ENCODE data around the gene GTF2B. TPM values are rescaled to one million over a fixed set of nuclear protein-coding genes. Genes with fewer than 3 reads are reported as not detected.
"Not testable (repeated sequence)": the region's sequence is repeated elsewhere in the genome, so short reads cannot be mapped to it uniquely, and the experiment has no call there.

GTF2B gene
- total RNA-seq, 2 experiments from 2014 or later = 38.6 to 43.6 TPM

DNA sequence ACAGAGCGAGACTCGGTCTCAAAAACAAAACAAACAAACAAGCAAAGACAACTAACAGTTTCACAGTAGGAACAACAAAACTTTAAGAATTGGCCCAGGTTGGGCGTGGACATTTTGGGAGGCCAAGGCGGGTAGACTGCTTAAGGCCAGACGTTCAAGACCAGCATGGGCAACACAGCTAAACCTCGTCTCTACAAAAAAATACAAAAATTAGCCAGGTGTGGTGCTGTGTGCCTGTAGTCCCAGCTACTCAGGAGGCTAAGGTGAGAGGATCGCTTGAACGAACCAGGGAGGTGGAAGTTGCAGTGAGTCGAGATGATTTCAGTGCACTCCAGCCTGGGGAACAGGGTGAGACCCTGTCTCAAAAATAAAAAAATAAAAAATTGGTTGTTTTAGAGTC is 13.5 kb downstream of the GTF2B start:
- POLR2A ChIA-PET = no interaction called here
- H3K9me3 Mint-ChIP-seq = no peaks in the 10 kb centered on the region
- DNase-seq = no peak
- CTCF ChIA-PET = interaction anchor here (0.9 to 1.9 kb wide), 7 partner anchors 10 to 41 kb away, joined by 3 to 6 read pairs (median 3); partner anchors contain the start of gene GTF2B
- H3K4me1 Mint-ChIP-seq = peaks cover 25% of the 10 kb centered on the region
- no peaks in the 10 kb centered on the region for H3K27me3 Mint-ChIP-seq
- H3K27ac Mint-ChIP-seq = no peak overlapping the region
- no peak overlapping the region for H3K4me3 Mint-ChIP-seq
- peaks cover 11% of the 10 kb centered on the region for H3K36me3 Mint-ChIP-seq (ENCODE audit: low read depth)

- H3K36me3 Mint-ChIP-seq (ENCODE audit: low read depth) = peaks cover 12% of the 10 kb centered on the region
- no peak overlapping the region for H3K27ac Mint-ChIP-seq
- H3K9me3 Mint-ChIP-seq = no peaks in the 10 kb centered on the region
Observed at GRCh38 chr1:88877382-88877825, 14.0 kb downstream of the GTF2B start.

DNA sequence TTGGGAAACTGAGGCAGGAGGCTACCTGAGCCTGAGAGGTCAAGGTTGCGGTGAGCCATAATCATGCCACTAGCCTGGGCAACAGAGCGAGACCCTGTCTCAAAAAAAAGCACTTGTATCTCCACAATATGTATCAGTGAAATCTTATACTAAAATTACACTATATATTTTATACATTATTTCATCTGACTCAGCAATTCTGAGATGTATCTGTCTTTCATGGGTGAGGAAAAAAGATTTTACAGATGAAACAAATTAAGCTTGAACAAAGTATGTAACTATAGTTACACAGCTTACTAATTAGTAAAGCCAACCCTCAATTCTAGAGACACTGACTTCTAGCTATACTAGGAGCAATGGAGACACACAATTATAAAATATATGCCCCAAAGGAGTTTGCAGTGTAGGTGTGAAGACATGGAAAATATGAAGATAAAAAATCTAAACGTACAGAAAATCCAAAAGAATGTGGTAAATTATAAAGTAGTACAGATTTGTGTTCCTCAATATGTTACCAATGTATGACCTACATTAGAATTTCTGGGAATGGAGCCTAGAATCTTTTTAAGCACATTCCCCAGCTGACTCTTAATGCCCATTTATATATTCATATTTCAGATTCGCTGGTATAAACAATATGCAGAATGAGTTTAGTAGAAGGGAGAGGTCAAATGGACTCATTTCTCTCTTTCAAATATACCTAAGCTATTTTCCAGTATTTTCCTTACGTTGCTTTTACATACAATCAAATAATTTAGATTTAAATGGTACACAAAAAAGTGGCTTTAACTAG is 14.6 kb downstream of the GTF2B start:
- Mint-ChIP-seq H3K4me3 (no peak overlapping the region), H3K4me1 (peaks cover 19% of the 10 kb centered on the region), H3K27me3 (no peaks in the 10 kb centered on the region), H3K36me3 (ENCODE audit: low read depth) (peaks cover 13% of the 10 kb centered on the region), H3K9me3 (no peaks in the 10 kb centered on the region), H3K27ac (no peak overlapping the region)
- POLR2A ChIA-PET = no interaction called here
- CTCF ChIA-PET = interaction anchor here (0.7 to 1.8 kb wide), 8 partner anchors 9 to 83 kb away, joined by 3 to 6 read pairs (median 3); partner anchors contain the start of gene GTF2B
- DNase-seq = no peak

More at GRCh38 chr1:88877382-88877825, 14.0 kb downstream of the GTF2B start:
- H3K27me3 Mint-ChIP-seq = no peaks in the 10 kb centered on the region
- no peak overlapping the region for H3K4me3 Mint-ChIP-seq
- POLR2A ChIA-PET = no interaction called here
- CTCF ChIA-PET = interaction anchor here (0.7 to 1.8 kb wide), 9 partner anchors 9 to 83 kb away, joined by 3 to 6 read pairs (median 3); partner anchors contain the start of gene GTF2B
- peaks cover 23% of the 10 kb centered on the region for H3K4me1 Mint-ChIP-seq
- DNase-seq = no peak

DNA sequence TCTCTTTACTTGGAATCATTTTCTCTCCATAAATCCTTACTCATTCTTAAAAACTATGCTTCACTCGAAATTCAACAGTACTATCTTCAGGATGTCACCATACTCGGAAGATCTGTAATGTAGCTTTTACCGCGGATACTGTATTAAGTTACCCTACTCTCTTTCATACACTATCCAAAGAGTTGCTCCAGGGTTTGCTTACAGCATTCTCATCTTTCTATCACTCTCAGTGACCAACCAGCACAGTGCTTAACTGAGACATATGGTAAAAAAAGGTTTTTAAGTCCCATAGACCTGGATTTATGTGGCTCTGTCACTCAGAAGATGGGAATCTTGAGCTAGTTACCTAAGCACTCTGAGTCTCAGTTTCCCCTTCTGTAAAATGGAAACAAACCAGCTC is 15.8 kb downstream of the GTF2B start:
- Mint-ChIP-seq H3K9me3 (no peaks in the 10 kb centered on the region), H3K27me3 (no peaks in the 10 kb centered on the region), H3K27ac (no peak overlapping the region), H3K36me3 (ENCODE audit: low read depth) (peaks cover 20% of the 10 kb centered on the region), H3K4me3 (no peak overlapping the region), H3K4me1 (peaks cover 19% of the 10 kb centered on the region)
- POLR2A ChIA-PET = no interaction called here
- CTCF ChIA-PET = interaction anchor here (0.7 to 1.1 kb wide), 4 partner anchors 9 to 28 kb away, joined by 3 read pairs; no protein-coding TSS in a partner anchor
- no peak for DNase-seq

GRCh38 chr1:88873737-88874349 is 17.5 kb downstream of the GTF2B start:
- Mint-ChIP-seq H3K36me3 (ENCODE audit: low read depth) (peaks cover 21% of the 10 kb centered on the region), H3K4me3 (no peak overlapping the region), H3K27ac (no peak overlapping the region), H3K4me1 (peaks cover 25% of the 10 kb centered on the region), H3K27me3 (no peaks in the 10 kb centered on the region), H3K9me3 (no peaks in the 10 kb centered on the region)
- POLR2A ChIA-PET = interaction anchor here (0.6 kb wide), 1 partner anchor 1026 kb away, joined by 5 read pairs; no protein-coding TSS in a partner anchor
- CTCF ChIA-PET = no interaction called here
- no peak for DNase-seq

- Mint-ChIP-seq H3K36me3 (ENCODE audit: low read depth) (peaks cover 23% of the 10 kb centered on the region), H3K4me1 (peaks cover 35% of the 10 kb centered on the region)
- H3K4me3 Mint-ChIP-seq, CTCF ChIA-PET, H3K9me3 Mint-ChIP-seq, H3K27me3 Mint-ChIP-seq, POLR2A ChIA-PET, DNase-seq, H3K27ac Mint-ChIP-seq: not testable (repeated sequence)
Observed at GRCh38 chr1:88869644-88870043, 21.7 kb downstream of the GTF2B start.

- POLR2A ChIA-PET = no interaction called here
- Mint-ChIP-seq H3K4me3 (no peak overlapping the region), H3K9me3 (no peaks in the 10 kb centered on the region), H3K27ac (no peak overlapping the region), H3K4me1 (peaks cover 32% of the 10 kb centered on the region), H3K27me3 (no peaks in the 10 kb centered on the region), H3K36me3 (ENCODE audit: low read depth) (peaks cover 27% of the 10 kb centered on the region)
- CTCF ChIA-PET = interaction anchor here (1.5 to 1.8 kb wide), 2 partner anchors 9 to 11 kb away, joined by 5 read pairs; no protein-coding TSS in a partner anchor
- DNase-seq = no peak
Observed at GRCh38 chr1:88867743-88868521, 23.4 kb downstream of the GTF2B start.

DNA sequence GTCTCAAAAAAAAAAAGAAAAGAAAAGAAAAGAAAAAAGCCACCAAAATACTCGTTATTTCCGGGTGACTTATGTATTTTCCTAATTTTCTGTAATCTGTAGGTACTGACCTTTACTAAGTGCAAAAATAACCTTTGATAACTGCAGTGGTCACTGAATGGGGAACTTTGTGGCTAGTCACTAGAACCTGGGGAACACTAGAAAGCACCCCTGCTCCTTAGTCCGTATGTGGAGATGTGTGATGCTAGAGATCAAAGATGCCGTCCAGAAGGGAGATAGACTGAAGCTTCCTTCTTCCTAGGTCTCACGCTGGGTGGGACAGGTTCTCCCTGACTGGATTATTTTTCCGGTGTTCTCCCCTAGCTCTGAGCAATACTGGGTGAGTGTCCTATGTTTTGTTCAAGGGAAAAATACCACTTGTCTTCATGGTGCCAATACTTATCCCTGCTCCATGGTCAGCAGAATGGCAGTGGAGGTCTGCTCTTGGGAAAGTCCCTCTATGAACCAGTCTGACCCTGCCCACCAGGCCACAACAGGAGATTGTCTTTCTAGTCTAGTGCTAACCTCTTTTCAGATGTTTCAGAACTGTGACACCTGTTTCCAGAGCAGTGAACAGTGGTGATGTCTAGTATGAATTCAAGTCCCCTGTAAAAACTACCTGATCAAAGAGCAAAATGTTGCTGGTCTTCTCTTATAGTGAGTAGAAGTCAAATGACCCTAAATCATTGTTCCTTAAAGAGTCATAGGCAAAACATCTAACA is 39.9 kb downstream of the GTF2B start:
- Mint-ChIP-seq H3K27me3 (no peaks in the 10 kb centered on the region), H3K9me3 (no peaks in the 10 kb centered on the region), H3K36me3 (ENCODE audit: low read depth) (peaks cover 27% of the 10 kb centered on the region), H3K27ac (no peak overlapping the region), H3K4me1 (no peaks in the 10 kb centered on the region), H3K4me3 (no peak overlapping the region)
- ChIA-PET POLR2A (no interaction called here), CTCF (no interaction called here)
- DNase-seq = no peak

- Mint-ChIP-seq H3K4me3 (no peak overlapping the region), H3K36me3 (ENCODE audit: low read depth) (peaks cover 10% of the 10 kb centered on the region), H3K9me3 (no peaks in the 10 kb centered on the region), H3K27me3 (no peaks in the 10 kb centered on the region), H3K27ac (no peak overlapping the region), H3K4me1 (no peaks in the 10 kb centered on the region)
- no peak for DNase-seq
- CTCF ChIA-PET = interaction anchor here (1.2 to 1.6 kb wide), 3 partner anchors 12 to 28 kb away, joined by 3 read pairs; no protein-coding TSS in a partner anchor
- POLR2A ChIA-PET = no interaction called here
Observed at GRCh38 chr1:88847643-88848042, 43.7 kb downstream of the GTF2B start.

- Mint-ChIP-seq H3K4me3 (no peak overlapping the region), H3K36me3 (ENCODE audit: low read depth) (peaks cover 15% of the 10 kb centered on the region), H3K27ac (no peak overlapping the region), H3K9me3 (no peaks in the 10 kb centered on the region), H3K27me3 (no peaks in the 10 kb centered on the region), H3K4me1 (no peaks in the 10 kb centered on the region)
- CTCF ChIA-PET = no interaction called here
- DNase-seq = no peak
- POLR2A ChIA-PET = no interaction called here
Observed at GRCh38 chr1:88825721-88826120, 65.6 kb downstream of the GTF2B start.

DNA sequence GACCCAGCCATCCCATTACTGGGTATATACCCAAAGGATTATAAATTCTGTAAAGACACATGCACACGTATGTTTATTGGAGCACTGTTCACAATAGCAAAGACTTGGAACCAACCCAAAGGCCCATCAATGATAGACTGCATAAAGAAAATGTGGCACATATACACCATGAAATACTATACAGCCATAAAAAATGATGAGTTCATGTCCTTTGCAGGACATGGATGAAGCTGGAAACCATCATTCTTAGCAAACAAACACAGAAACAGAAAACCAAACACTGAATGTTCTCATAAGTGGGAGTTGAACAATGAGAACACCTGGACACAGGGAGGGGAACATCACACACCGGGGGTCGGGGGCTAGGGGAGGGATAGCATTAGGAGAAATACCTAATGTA is 71.7 kb downstream of the GTF2B start:
- DNase-seq, POLR2A ChIA-PET, H3K27ac Mint-ChIP-seq, H3K27me3 Mint-ChIP-seq, H3K4me1 Mint-ChIP-seq, H3K9me3 Mint-ChIP-seq, H3K4me3 Mint-ChIP-seq: not testable (repeated sequence)
- CTCF ChIA-PET = interaction anchor here (1.3 kb wide), 1 partner anchor 10 kb away, joined by 4 read pairs; no protein-coding TSS in a partner anchor
- H3K36me3 Mint-ChIP-seq (ENCODE audit: low read depth) = peaks cover 33% of the 10 kb centered on the region

DNA sequence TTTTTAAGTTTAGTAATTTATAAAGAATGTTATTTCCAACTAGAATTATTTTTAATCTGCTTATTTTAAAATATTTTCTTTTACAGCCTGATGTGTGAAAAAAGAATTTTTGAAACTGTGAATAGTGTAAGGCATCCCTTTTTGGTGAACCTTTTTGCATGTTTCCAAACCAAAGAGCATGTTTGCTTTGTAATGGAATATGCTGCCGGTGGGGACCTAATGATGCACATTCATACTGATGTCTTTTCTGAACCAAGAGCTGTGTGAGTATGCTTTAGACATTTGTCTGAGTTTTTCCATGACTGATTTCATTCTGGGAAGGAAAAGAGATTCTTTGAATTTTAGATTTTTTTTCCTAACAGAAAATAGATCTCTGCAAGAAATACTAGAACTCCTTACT is 77.9 kb downstream of the GTF2B start:
- DNase-seq = no peak
- POLR2A ChIA-PET = no interaction called here
- no peak overlapping the region for H3K27ac Mint-ChIP-seq
- H3K9me3 Mint-ChIP-seq = no peaks in the 10 kb centered on the region
- CTCF ChIA-PET = no interaction called here
- no peak overlapping the region for H3K4me3 Mint-ChIP-seq
- no peaks in the 10 kb centered on the region for H3K27me3 Mint-ChIP-seq
- H3K4me1 Mint-ChIP-seq = no peaks in the 10 kb centered on the region
- H3K36me3 Mint-ChIP-seq (ENCODE audit: low read depth) = peaks cover 33% of the 10 kb centered on the region
